ENCODE results near the gene RDH8. TPM values are rescaled to one million over a fixed set of nuclear protein-coding genes. Genes with fewer than 3 reads are reported as not detected.
"Not testable (repeated sequence)": the region's sequence is repeated elsewhere in the genome, so short reads cannot be mapped to it uniquely, and the experiment has no call there.

Gene RDH8
- total RNA-seq, 6 experiments from 2014 or later = not detected

GRCh38 chr19:10018263-10018662 is 5.0 kb downstream of the RDH8 start:
- peak; percentile 53 for DNase-seq
- H3K4me3 Mint-ChIP-seq = no peak overlapping the region
- H3K27ac Mint-ChIP-seq = peak overlapping the region; percentile 22; the same call in 1 of the 2 replicates
- no peaks in the 10 kb centered on the region for H3K9me3 Mint-ChIP-seq
- peak; percentile 38; the same call in 1 of the 2 replicates for TF ChIP-seq CTCF (IDR thresholded peaks at IDR 0.05)
- peaks cover 16% of the 10 kb centered on the region for H3K4me1 Mint-ChIP-seq (ENCODE audit: low read depth)
- H3K27me3 Mint-ChIP-seq (ENCODE audit: insufficient read depth) = peaks cover 7% of the 10 kb centered on the region
- H3K36me3 Mint-ChIP-seq (ENCODE audit: low read depth) = no peaks in the 10 kb centered on the region

- Mint-ChIP-seq H3K27me3 (ENCODE audit: insufficient read depth) (peaks cover 3% of the 10 kb centered on the region), H3K9me3 (no peaks in the 10 kb centered on the region), H3K36me3 (ENCODE audit: low read depth) (no peaks in the 10 kb centered on the region), H3K27ac (peak overlapping the region; percentile 42), H3K4me1 (ENCODE audit: low read depth) (peaks cover 14% of the 10 kb centered on the region), H3K4me3 (no peak overlapping the region)
- no peak for TF ChIP-seq CTCF (IDR thresholded peaks at IDR 0.05)
- DNase-seq = no peak
Observed at GRCh38 chr19:10018786-10019185, 5.5 kb downstream of the RDH8 start.

GRCh38 chr19:10019246-10019645 is 6.0 kb downstream of the RDH8 start:
- no peaks in the 10 kb centered on the region for H3K9me3 Mint-ChIP-seq
- peaks cover 10% of the 10 kb centered on the region for H3K4me1 Mint-ChIP-seq (ENCODE audit: low read depth)
- H3K36me3 Mint-ChIP-seq (ENCODE audit: low read depth) = no peaks in the 10 kb centered on the region
- no peak for TF ChIP-seq CTCF (IDR thresholded peaks at IDR 0.05)
- H3K27ac Mint-ChIP-seq = peak overlapping the region; percentile 42
- H3K27me3 Mint-ChIP-seq (ENCODE audit: insufficient read depth) = peaks cover 3% of the 10 kb centered on the region
- no peak overlapping the region for H3K4me3 Mint-ChIP-seq
- DNase-seq = peak; percentile 23

- H3K9me3 Mint-ChIP-seq = no peaks in the 10 kb centered on the region
- H3K27ac Mint-ChIP-seq = no peak overlapping the region
- H3K4me3 Mint-ChIP-seq = no peak overlapping the region
- H3K4me1 Mint-ChIP-seq (ENCODE audit: low read depth) = peaks cover 10% of the 10 kb centered on the region
- H3K36me3 Mint-ChIP-seq (ENCODE audit: low read depth) = no peaks in the 10 kb centered on the region
- H3K27me3 Mint-ChIP-seq (ENCODE audit: insufficient read depth) = peaks cover 3% of the 10 kb centered on the region
- TF ChIP-seq CTCF (IDR thresholded peaks at IDR 0.05) = no peak
- no peak for DNase-seq
Observed at GRCh38 chr19:10020851-10021250, 7.6 kb downstream of the RDH8 start.

GRCh38 chr19:10021446-10021845 is 8.2 kb downstream of the RDH8 start:
- no peak overlapping the region for H3K27ac Mint-ChIP-seq
- peaks cover 10% of the 10 kb centered on the region for H3K4me1 Mint-ChIP-seq (ENCODE audit: low read depth)
- no peak for TF ChIP-seq CTCF (IDR thresholded peaks at IDR 0.05)
- no peak for DNase-seq
- no peak overlapping the region for H3K4me3 Mint-ChIP-seq
- no peaks in the 10 kb centered on the region for H3K36me3 Mint-ChIP-seq (ENCODE audit: low read depth)
- no peaks in the 10 kb centered on the region for H3K9me3 Mint-ChIP-seq
- peaks cover 3% of the 10 kb centered on the region for H3K27me3 Mint-ChIP-seq (ENCODE audit: insufficient read depth)

- no peak for TF ChIP-seq CTCF (IDR thresholded peaks at IDR 0.05)
- H3K4me3 Mint-ChIP-seq = no peak overlapping the region
- no peak for DNase-seq
- H3K9me3 Mint-ChIP-seq = no peaks in the 10 kb centered on the region
- H3K27me3 Mint-ChIP-seq (ENCODE audit: insufficient read depth) = peaks cover 2% of the 10 kb centered on the region
- H3K27ac Mint-ChIP-seq = no peak overlapping the region
- H3K4me1 Mint-ChIP-seq (ENCODE audit: low read depth) = peaks cover 12% of the 10 kb centered on the region
- no peaks in the 10 kb centered on the region for H3K36me3 Mint-ChIP-seq (ENCODE audit: low read depth)
Observed at GRCh38 chr19:10021863-10022262, 8.6 kb downstream of the RDH8 start.

- H3K27me3 Mint-ChIP-seq (ENCODE audit: insufficient read depth); DNase-seq; H3K9me3 Mint-ChIP-seq; H3K36me3 Mint-ChIP-seq (ENCODE audit: low read depth); H3K27ac Mint-ChIP-seq; H3K4me3 Mint-ChIP-seq: not testable (repeated sequence)
- H3K4me1 Mint-ChIP-seq (ENCODE audit: low read depth) = peaks cover 16% of the 10 kb centered on the region
Observed at GRCh38 chr19:10023096-10023495, 9.8 kb downstream of the RDH8 start.
